Measurements from ENCODE around the gene SERPINF2.
"Not testable (repeated sequence)": the region's sequence is repeated elsewhere in the genome, so short reads cannot be mapped to it uniquely, and the experiment has no call there.

GRCh38 chr17:1708791-1709346 is 33.8 kb upstream of the SERPINF2 start:
- not testable (repeated sequence) for TF ChIP-seq CTCF (optimal IDR thresholded peaks at IDR 0.05 in 1 of 3, IDR thresholded peaks at IDR 0.05 in 1 of 3, conservative IDR thresholded peaks at IDR 0.05 in 1 of 3; ENCODE audit: extremely low read depth in 1 of 3, insufficient read depth in 2 of 3, low read length in 3 of 3); EZH2 (IDR thresholded peaks at IDR 0.05; ENCODE audit: low read length)
